ENCODE measurements around the gene GAS7. TPM values are rescaled to one million over a fixed set of nuclear protein-coding genes. Genes with fewer than 3 reads are reported as not detected.

The GAS7 gene
- total RNA-seq, 5 donors from 2014 or later (not counting 1 experiment from before 2014, with no cell fraction given) = 0.93 to 10.5 (median 3.8) TPM

- CTCF ChIA-PET = no interaction called here
Measured at GRCh38 chr17:10187456-10187855, 10.9 kb downstream of the GAS7 start.

DNA sequence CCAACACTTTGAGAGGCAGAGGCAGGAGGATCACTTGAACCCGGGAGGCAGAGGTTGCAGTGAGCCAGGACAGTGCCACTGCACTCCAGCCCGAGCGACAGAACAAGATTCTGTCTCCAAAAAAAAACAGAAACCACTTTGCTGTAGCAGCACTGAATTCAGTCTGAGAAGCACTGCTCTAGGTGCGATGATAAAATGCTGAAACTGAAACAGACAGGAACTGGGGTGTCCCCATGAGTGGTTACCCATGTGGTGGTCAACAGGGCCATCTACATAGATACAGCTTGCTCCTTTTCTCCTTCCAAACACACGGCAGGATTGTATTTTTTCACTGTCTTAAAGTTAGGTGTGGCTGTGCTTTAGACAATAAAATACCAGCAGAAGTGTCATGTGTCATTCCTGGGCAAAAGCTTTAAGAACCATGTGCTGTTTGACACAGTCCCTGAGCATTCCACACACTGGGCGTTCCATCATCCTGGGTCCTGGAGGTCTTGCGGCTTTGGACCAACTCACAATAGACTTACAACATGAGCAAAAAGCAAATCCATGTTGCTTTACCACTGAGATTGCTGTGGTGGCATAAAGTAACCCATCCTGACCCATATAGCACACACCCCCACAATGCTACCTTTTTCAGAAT, 11.5 kb downstream of the GAS7 start:
- Mint-ChIP-seq H3K27ac (no peak overlapping the region), H3K9me3 (no peaks in the 10 kb centered on the region), H3K27me3 (peaks cover 3 to 11% of the 10 kb centered on the region in 2 donors), H3K36me3 (no peaks in the 10 kb centered on the region), H3K4me1 (peaks cover 0 to 5% (median 0%) of the 10 kb centered on the region in 3 donors), H3K4me3 (no peak overlapping the region)
- ChIA-PET POLR2A (no interaction called here), CTCF (no interaction called here)
- Histone ChIP-seq H3K27ac (ENCODE audit: low read length) (no peak overlapping the region), H3K4me3 (ENCODE audit: control insufficient read depth in 1 of 2, extremely low read depth in 1 of 2, low read length in 1 of 2) (no peak overlapping the region), H3K36me3 (ENCODE audit: control insufficient read depth in 2 of 2, extremely low read depth in 1 of 2, insufficient read depth in 1 of 2, low read length in 1 of 2) (no peaks in the 10 kb centered on the region), H3K9me3 (no peaks in the 10 kb centered on the region), H3K4me1 (ENCODE audit: control insufficient read depth in 1 of 2, extremely low read depth in 1 of 2, insufficient read depth in 2 of 2, low read length in 2 of 2) (peaks cover 0 to 5% of the 10 kb centered on the region in 2 experiments), H3K27me3 (replicated peaks in 1 of 2; ENCODE audit: control insufficient read depth in 2 of 2, extremely low read depth in 1 of 2, insufficient read depth in 2 of 2, low read length in 1 of 2) (peaks cover 0 to 3% of the 10 kb centered on the region in 2 experiments)
- DNase-seq (no peak), ATAC-seq (replicated peaks in 1 of 4) (no peak)
- 89% methylated on average over 5 of the region's 7 CpGs for WGBS (ENCODE audit: insufficient coverage)

More at GRCh38 chr17:10187456-10187855, 10.9 kb downstream of the GAS7 start:
- WGBS (ENCODE audit: insufficient coverage) = 94% methylated on average over 3 of the region's 5 CpGs
- peaks cover 3 to 11% of the 10 kb centered on the region in 2 donors for H3K27me3 Mint-ChIP-seq
- H3K9me3 Mint-ChIP-seq = no peaks in the 10 kb centered on the region
- DNase-seq = no peak
- ATAC-seq (replicated peaks in 1 of 4) = no peak
- H3K4me1 Mint-ChIP-seq = peaks cover 0 to 3% (median 0%) of the 10 kb centered on the region in 3 donors
- H3K27me3 ChIP-seq (replicated peaks in 1 of 2; ENCODE audit: control insufficient read depth in 2 of 2, extremely low read depth in 1 of 2, insufficient read depth in 2 of 2, low read length in 1 of 2) = peaks cover 0 to 3% of the 10 kb centered on the region in 2 experiments
- no peak overlapping the region for H3K4me3 Mint-ChIP-seq
- no peak overlapping the region for H3K27ac ChIP-seq (ENCODE audit: low read length)
- no peak overlapping the region for H3K4me3 ChIP-seq (ENCODE audit: control insufficient read depth in 1 of 2, extremely low read depth in 1 of 2, low read length in 1 of 2)
- H3K9me3 ChIP-seq = no peaks in the 10 kb centered on the region
- POLR2A ChIA-PET = no interaction called here
- no peak overlapping the region for H3K27ac Mint-ChIP-seq
- H3K36me3 Mint-ChIP-seq = no peaks in the 10 kb centered on the region
- peaks cover 0 to 2% of the 10 kb centered on the region in 2 experiments for H3K4me1 ChIP-seq (ENCODE audit: control insufficient read depth in 1 of 2, extremely low read depth in 1 of 2, insufficient read depth in 2 of 2, low read length in 2 of 2)
- no peaks in the 10 kb centered on the region for H3K36me3 ChIP-seq (ENCODE audit: control insufficient read depth in 2 of 2, extremely low read depth in 1 of 2, insufficient read depth in 1 of 2, low read length in 1 of 2)

- ATAC-seq (replicated peaks in 1 of 4) (no peak), DNase-seq (no peak)
- CTCF ChIA-PET = interaction anchor here in 1 of 2 donors (0.7 kb wide), 1 partner anchor 445 kb away, joined by 5 read pairs; no protein-coding TSS in a partner anchor
Measured at GRCh38 chr17:10183931-10184930, 14.2 kb downstream of the GAS7 start.

GRCh38 chr17:10182785-10183184, 15.6 kb downstream of the GAS7 start:
- H3K27me3 Mint-ChIP-seq = no peaks in the 10 kb centered on the region
- Histone ChIP-seq H3K4me1 (ENCODE audit: control insufficient read depth in 1 of 2, extremely low read depth in 1 of 2, insufficient read depth in 2 of 2, low read length in 2 of 2) (peaks cover 0 to 8% of the 10 kb centered on the region in 2 experiments), H3K27me3 (replicated peaks in 1 of 2; ENCODE audit: control insufficient read depth in 2 of 2, extremely low read depth in 1 of 2, insufficient read depth in 2 of 2, low read length in 1 of 2) (peaks cover 0 to 7% of the 10 kb centered on the region in 2 experiments), H3K4me3 (ENCODE audit: control insufficient read depth in 1 of 2, extremely low read depth in 1 of 2, low read length in 1 of 2) (no peak overlapping the region), H3K36me3 (ENCODE audit: control insufficient read depth in 2 of 2, extremely low read depth in 1 of 2, insufficient read depth in 1 of 2, low read length in 1 of 2) (no peaks in the 10 kb centered on the region), H3K27ac (ENCODE audit: low read length) (no peak overlapping the region), H3K9me3 (no peaks in the 10 kb centered on the region)
- H3K27ac Mint-ChIP-seq = no peak overlapping the region
- no peaks in the 10 kb centered on the region for H3K36me3 Mint-ChIP-seq
- no peak overlapping the region for H3K4me3 Mint-ChIP-seq
- DNase-seq (no peak), ATAC-seq (replicated peaks in 1 of 4) (no peak)
- 79% methylated on average over 4 of the region's 5 CpGs for WGBS (ENCODE audit: insufficient coverage)
- ChIA-PET POLR2A (no interaction called here), CTCF (no interaction called here)
- no peaks in the 10 kb centered on the region for H3K9me3 Mint-ChIP-seq
- H3K4me1 Mint-ChIP-seq = peaks cover 0 to 13% (median 2%) of the 10 kb centered on the region in 3 donors

More at GRCh38 chr17:10183931-10184930, 14.2 kb downstream of the GAS7 start:
- peaks cover 0 to 5% of the 10 kb centered on the region in 2 experiments for H3K4me1 ChIP-seq (ENCODE audit: control insufficient read depth in 1 of 2, extremely low read depth in 1 of 2, insufficient read depth in 2 of 2, low read length in 2 of 2)
- Mint-ChIP-seq H3K27me3 (peaks cover 3 to 8% of the 10 kb centered on the region in 2 donors), H3K4me3 (no peak overlapping the region), H3K4me1 (peaks cover 0 to 8% (median 0%) of the 10 kb centered on the region in 3 donors), H3K27ac (no peak overlapping the region), H3K9me3 (no peaks in the 10 kb centered on the region), H3K36me3 (no peaks in the 10 kb centered on the region)
- no peak overlapping the region for H3K27ac ChIP-seq (ENCODE audit: low read length)
- 83% methylated on average over 7 of the region's 8 CpGs for WGBS (ENCODE audit: insufficient coverage)
- no peak overlapping the region for H3K4me3 ChIP-seq (ENCODE audit: control insufficient read depth in 1 of 2, extremely low read depth in 1 of 2, low read length in 1 of 2)
- peaks cover 0 to 3% of the 10 kb centered on the region in 2 experiments for H3K27me3 ChIP-seq (replicated peaks in 1 of 2; ENCODE audit: control insufficient read depth in 2 of 2, extremely low read depth in 1 of 2, insufficient read depth in 2 of 2, low read length in 1 of 2)
- no peaks in the 10 kb centered on the region for H3K9me3 ChIP-seq
- POLR2A ChIA-PET = no interaction called here
- no peaks in the 10 kb centered on the region for H3K36me3 ChIP-seq (ENCODE audit: control insufficient read depth in 2 of 2, extremely low read depth in 1 of 2, insufficient read depth in 1 of 2, low read length in 1 of 2)

DNA sequence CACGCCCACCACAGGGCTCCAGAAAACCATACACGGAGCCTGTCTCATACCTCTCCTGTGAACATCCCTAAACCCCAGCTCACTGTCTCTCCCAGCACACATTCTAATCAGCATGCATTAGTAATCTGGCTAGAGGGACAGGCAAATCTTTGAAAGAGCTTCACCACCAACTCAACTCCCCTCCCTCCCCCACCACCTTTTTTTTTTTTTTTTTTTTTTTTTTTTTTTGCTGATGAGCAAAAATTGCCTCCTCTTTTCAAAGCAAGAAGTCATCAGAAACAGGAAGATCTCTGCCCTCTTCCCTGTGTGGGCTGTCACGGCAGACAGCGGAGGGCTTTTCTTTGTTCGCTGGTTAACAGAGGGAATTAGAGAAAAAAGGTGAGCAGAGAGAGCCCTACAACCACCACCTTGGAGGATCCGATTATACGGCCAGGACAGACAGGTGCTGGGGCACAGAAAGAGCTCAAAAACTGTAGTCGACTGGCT, 19.9 kb downstream of the GAS7 start:
- H3K27me3 ChIP-seq (replicated peaks in 1 of 2; ENCODE audit: control insufficient read depth in 2 of 2, extremely low read depth in 1 of 2, insufficient read depth in 2 of 2, low read length in 1 of 2) = peaks cover 0 to 4% of the 10 kb centered on the region in 2 experiments
- H3K4me1 Mint-ChIP-seq = peaks cover 0 to 13% (median 2%) of the 10 kb centered on the region in 3 donors
- CTCF ChIA-PET = no interaction called here
- H3K4me3 Mint-ChIP-seq = no peak overlapping the region
- H3K27ac ChIP-seq (ENCODE audit: low read length) = no peak overlapping the region
- peaks cover 0 to under 1% of the 10 kb centered on the region in 2 donors for H3K27me3 Mint-ChIP-seq
- no peak overlapping the region for H3K27ac Mint-ChIP-seq
- no peaks in the 10 kb centered on the region for H3K9me3 Mint-ChIP-seq
- peaks cover 0 to 8% of the 10 kb centered on the region in 2 experiments for H3K4me1 ChIP-seq (ENCODE audit: control insufficient read depth in 1 of 2, extremely low read depth in 1 of 2, insufficient read depth in 2 of 2, low read length in 2 of 2)
- POLR2A ChIA-PET = no interaction called here
- H3K9me3 ChIP-seq = no peaks in the 10 kb centered on the region
- no peaks in the 10 kb centered on the region for H3K36me3 ChIP-seq (ENCODE audit: control insufficient read depth in 2 of 2, extremely low read depth in 1 of 2, insufficient read depth in 1 of 2, low read length in 1 of 2)
- H3K4me3 ChIP-seq (ENCODE audit: control insufficient read depth in 1 of 2, extremely low read depth in 1 of 2, low read length in 1 of 2) = no peak overlapping the region
- 60% methylated on average over 3 of the region's 8 CpGs for WGBS (ENCODE audit: insufficient coverage)
- no peaks in the 10 kb centered on the region for H3K36me3 Mint-ChIP-seq
- no peak for ATAC-seq (replicated peaks in 1 of 4)
- no peak for DNase-seq

DNA sequence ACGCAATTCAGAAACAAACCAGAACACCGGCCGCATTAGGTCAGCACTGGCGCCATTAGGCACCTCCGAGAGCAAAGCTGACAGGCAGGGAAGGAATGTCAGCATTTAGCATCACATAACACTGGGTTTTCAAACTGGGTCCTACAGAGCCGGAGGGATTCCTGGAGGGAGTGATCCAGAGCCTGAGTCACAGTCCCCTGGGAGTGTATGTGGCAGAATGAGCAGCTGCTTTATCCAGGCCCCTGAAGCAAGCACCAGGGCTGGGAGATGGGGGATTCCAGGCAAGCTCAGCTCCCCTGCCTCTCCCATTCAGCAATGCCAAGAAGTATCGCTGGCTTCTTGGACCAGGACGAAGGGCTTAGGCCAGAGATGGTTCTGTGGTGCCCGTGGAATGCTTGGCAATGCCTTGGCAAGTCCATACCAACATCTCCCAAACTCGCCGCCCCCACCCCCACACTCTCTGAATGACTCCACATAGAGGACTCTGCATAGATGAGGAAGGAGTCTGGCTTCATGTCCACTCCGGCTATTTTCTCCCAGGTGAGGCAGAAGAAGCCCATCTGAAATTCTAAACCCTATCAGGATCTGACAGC, 20.4 kb downstream of the GAS7 start:
- Histone ChIP-seq H3K4me3 (ENCODE audit: control insufficient read depth in 1 of 2, extremely low read depth in 1 of 2, low read length in 1 of 2) (no peak overlapping the region), H3K27ac (ENCODE audit: low read length) (no peak overlapping the region), H3K4me1 (ENCODE audit: control insufficient read depth in 1 of 2, extremely low read depth in 1 of 2, insufficient read depth in 2 of 2, low read length in 2 of 2) (peaks cover 0 to 8% of the 10 kb centered on the region in 2 experiments), H3K27me3 (replicated peaks in 1 of 2; ENCODE audit: control insufficient read depth in 2 of 2, extremely low read depth in 1 of 2, insufficient read depth in 2 of 2, low read length in 1 of 2) (peaks cover 0 to 4% of the 10 kb centered on the region in 2 experiments), H3K9me3 (no peaks in the 10 kb centered on the region), H3K36me3 (ENCODE audit: control insufficient read depth in 2 of 2, extremely low read depth in 1 of 2, insufficient read depth in 1 of 2, low read length in 1 of 2) (no peaks in the 10 kb centered on the region)
- H3K27me3 Mint-ChIP-seq = peaks cover 2 to 5% of the 10 kb centered on the region in 2 donors
- H3K4me3 Mint-ChIP-seq = no peak overlapping the region
- WGBS (ENCODE audit: insufficient coverage) = 96% methylated on average over 5 of the region's 12 CpGs
- DNase-seq (no peak), ATAC-seq (replicated peaks in 1 of 4) (no peak)
- H3K9me3 Mint-ChIP-seq = peaks cover 0 to under 1% (median 0%) of the 10 kb centered on the region in 3 donors
- ChIA-PET CTCF (no interaction called here), POLR2A (no interaction called here)
- H3K27ac Mint-ChIP-seq = no peak overlapping the region
- H3K4me1 Mint-ChIP-seq = peaks cover 0 to 13% (median 2%) of the 10 kb centered on the region in 3 donors
- no peaks in the 10 kb centered on the region for H3K36me3 Mint-ChIP-seq
